A549 (cell line): ENCODE data around the gene OR10S1. TPM values are rescaled to one million over a fixed set of nuclear protein-coding genes. Genes with fewer than 3 reads are reported as not detected.

Source experiments
- ATAC-seq, 2 experiments: fragments of 200-7000 bp in 1 of 2; fragments of >200 bp in 1 of 2; cut with Nextera tagmentation in 1 of 2; cut with Tn5 transposase in 1 of 2; 3 replicates each; pipeline versions ENCODE4 v1.8.0 to v1.9.1; 2018 to 2020; ENCODE audit warnings: mild to moderate bottlenecking in 1 of 2, moderate library complexity in 1 of 2
- CTCF ChIA-PET: fragments of 300-600 bp; sonication (Branson Sonifier 250); formaldehyde crosslinking; extraction: SDS; loops from one replicate; lab custom pipeline; 2021; ENCODE audit warnings: antibody characterized with exemption, inconsistent platforms; lab: Yijun Ruan, JAX
- POLR2A ChIA-PET: fragments of 350-600 bp; formaldehyde crosslinking; extraction: SDS; loops from one replicate; lab custom pipeline; 2021; ENCODE audit warnings: antibody characterized with exemption, inconsistent platforms; lab: Yijun Ruan, JAX
- DNase-seq, 2 experiments: peaks; one replicate each; pipeline versions ENCODE4 v3.0.0 to v3.0.0-alpha.2; 2011 to 2016; ENCODE audit warnings: low read depth in 1 of 2, low spot score in 1 of 2
- FAIRE-seq: peaks from 2 replicates; lab custom pipeline; 2011; peaks lifted over from hg19 to GRCh38; lab: Jason Lieb, UNC
- H3K27ac ChIP-seq, 2 experiments: fragments of >200 bp; sonication (Bioruptor Twin); formaldehyde crosslinking; 3 replicates each; pipeline ENCODE4 v1.5.1; 2016 to 2017
- H3K4me1 ChIP-seq: fragments of >200 bp; sonication (Bioruptor Twin); formaldehyde crosslinking; 3 replicates; pipeline ENCODE4 v1.6.1; 2016
- H3K4me2 ChIP-seq: fragments of >200 bp; sonication (Bioruptor Twin); formaldehyde crosslinking; 3 replicates; pipeline ENCODE4 v1.6.1; 2016
- H3K4me3 ChIP-seq: fragments of >200 bp; sonication (Bioruptor Twin); formaldehyde crosslinking; 3 replicates; pipeline ENCODE4 v1.5.1; 2016
- H3K9me3 ChIP-seq: fragments of >200 bp; sonication (Bioruptor Twin); formaldehyde crosslinking; 3 replicates; pipeline ENCODE4 v1.6.1; 2016
- ATOH8 ChIP-seq: fragments of 250-450 bp; sonication (Bioruptor Pico); IDR thresholded peaks from 2 replicates; pipeline ENCODE4 v1.5.0; 2020; ENCODE audit warnings: low read depth, mild to moderate bottlenecking, moderate library complexity
- BHLHE40 ChIP-seq: IDR thresholded peaks from 2 replicates; pipeline ENCODE4 v1.6.1; 2012; ENCODE audit warnings: low read depth, low read length, inconsistent platforms
- CBX8 ChIP-seq: fragments of 200-600 bp; sonication (generic); IDR thresholded peaks from 2 replicates; pipeline ENCODE4 v1.6.1; 2016
- CHD2 ChIP-seq: fragments of 150-350 bp; IDR thresholded peaks from 2 replicates; pipeline ENCODE4 v1.6.1; 2014; ENCODE audit warnings: low read length; ENCODE audit not compliant: partially characterized antibody
- EHF ChIP-seq: fragments of 250-450 bp; sonication (Bioruptor Pico); IDR thresholded peaks from 2 replicates; pipeline ENCODE4 v1.5.0; 2020; ENCODE audit warnings: mild to moderate bottlenecking
- ESRRA ChIP-seq: fragments of 150-350 bp; IDR thresholded peaks from 2 replicates; pipeline ENCODE4 v1.6.1; 2014; ENCODE audit warnings: mild to moderate bottlenecking, low read length, borderline replicate concordance
- FOSB ChIP-seq: fragments of 250-450 bp; sonication (Bioruptor Pico); IDR thresholded peaks from 2 replicates; pipeline ENCODE4 v1.5.0; 2020; ENCODE audit warnings: mild to moderate bottlenecking, moderate library complexity
- GATA3 ChIP-seq: IDR thresholded peaks from 2 replicates; pipeline ENCODE4 v1.6.1; 2012; ENCODE audit warnings: borderline replicate concordance
- HDAC2 ChIP-seq: fragments of 200-600 bp; sonication (generic); IDR thresholded peaks from 2 replicates; pipeline ENCODE4 v1.6.1; 2016
- HOXB5 ChIP-seq: fragments of 250-450 bp; sonication (Bioruptor Pico); IDR thresholded peaks from 2 replicates; pipeline ENCODE4 v1.5.0; 2020; ENCODE audit warnings: mild to moderate bottlenecking, moderate library complexity
- JUNB ChIP-seq: fragments of >200 bp; sonication (Bioruptor Twin); formaldehyde crosslinking; IDR thresholded peaks from 2 replicates; pipeline ENCODE4 v1.6.1; 2016
- KDM1A ChIP-seq: fragments of 200-600 bp; sonication (generic); IDR thresholded peaks from 2 replicates; pipeline ENCODE4 v1.6.1; 2016; ENCODE audit warnings: low read depth, mild to moderate bottlenecking
- KDM5A ChIP-seq: fragments of 200-600 bp; sonication (generic); IDR thresholded peaks from 2 replicates; pipeline ENCODE4 v1.6.1; 2016; ENCODE audit warnings: antibody characterized with exemption, mild to moderate bottlenecking
- MAZ ChIP-seq: fragments of 150-350 bp; IDR thresholded peaks from 2 replicates; pipeline ENCODE4 v1.6.1; 2014; ENCODE audit warnings: antibody characterized with exemption, low read depth, low read length, borderline replicate concordance
- NFE2L2 ChIP-seq: fragments of 150-350 bp; conservative IDR thresholded peaks from 2 replicates; pipeline ENCODE4 v1.6.1; 2014; ENCODE audit warnings: low read length
- PBX3 ChIP-seq: IDR thresholded peaks from 2 replicates; pipeline ENCODE4 v1.6.1; 2012
- POLR2AphosphoS2 ChIP-seq: conservative IDR thresholded peaks from 2 replicates; pipeline ENCODE4 v1.6.1; 2012; ENCODE audit warnings: low read length, improper control_type of control experiment, inconsistent platforms
- RARB ChIP-seq: fragments of 250-450 bp; sonication (Bioruptor Pico); IDR thresholded peaks from 2 replicates; pipeline ENCODE4 v1.8.0; 2021; ENCODE audit warnings: mild to moderate bottlenecking, moderate library complexity
- RFX5 ChIP-seq: fragments of 450-650 bp; IDR thresholded peaks from 2 replicates; pipeline ENCODE4 v1.7.1; 2014; ENCODE audit warnings: antibody characterized with exemption, mild to moderate bottlenecking, moderate library complexity
- RNF2 ChIP-seq: fragments of 200-600 bp; sonication (generic); IDR thresholded peaks from 2 replicates; pipeline ENCODE4 v1.6.1; 2016; ENCODE audit warnings: low read depth, mild to moderate bottlenecking, antibody characterized with exemption, moderate library complexity, borderline replicate concordance
- SREBF2 ChIP-seq: fragments of 450-650 bp; IDR thresholded peaks from 2 replicates; pipeline ENCODE4 v1.6.1; 2014; ENCODE audit warnings: mild to moderate bottlenecking, moderate library complexity
- TFCP2L1 ChIP-seq: fragments of 250-450 bp; sonication (Bioruptor Pico); IDR thresholded peaks from 2 replicates; pipeline ENCODE4 v1.5.0; 2021; ENCODE audit warnings: mild to moderate bottlenecking
- ZFP36 ChIP-seq: fragments of 450-650 bp; IDR thresholded peaks from 2 replicates; pipeline ENCODE4 v1.6.1; 2014; ENCODE audit warnings: borderline replicate concordance; ENCODE audit not compliant: partially characterized antibody
- ZSCAN20 ChIP-seq: fragments of 250-450 bp; sonication (Bioruptor Pico); IDR thresholded peaks from 2 replicates; pipeline ENCODE4 v1.8.0; 2022; ENCODE audit warnings: mild to moderate bottlenecking, moderate library complexity
- WGBS: methylation state at CpG from one replicate; pipeline ENCODE4 v1.1.6; 2017; ENCODE audit errors: missing lambda C conversion rate; 5-methylcytosine and 5-hydroxymethylcytosine counted together
- polyA plus RNA-seq, 4 experiments: library from polyadenylated mRNA; depleted of rRNA in 3 of 4; stranded (reverse); fragments of >200 nt; fragmentation: RNase III in 1 of 4; extraction: RNeasy Plus Mini Kit Qiagen cat#74134 plus additional on column Dnase treatment in 1 of 4; gene quantifications; 2 replicates in 3 of 4; 3 replicates in 1 of 4; pipeline ENCODE4 v1.2.3, GENCODE V29; 2011 to 2017
- TF ChIP-seq, protein P1 (sequence below): IDR thresholded peaks from 2 replicates; pipeline ENCODE4 v1.6.1; 2012; ENCODE audit warnings: low read depth, borderline replicate concordance
- TF ChIP-seq, protein P2 (sequence below): fragments of 250-450 bp; sonication (Bioruptor Pico); IDR thresholded peaks from 2 replicates; pipeline ENCODE4 v1.5.0; 2021; ENCODE audit warnings: mild to moderate bottlenecking, moderate library complexity, borderline replicate concordance
- TF ChIP-seq, protein P3 (sequence below): fragments of 450-650 bp; IDR thresholded peaks from 2 replicates; pipeline ENCODE4 v1.6.1; 2014; ENCODE audit warnings: antibody characterized with exemption
- TF ChIP-seq, protein P4 (sequence below): fragments of >200 bp; sonication (Bioruptor Twin); formaldehyde crosslinking; IDR thresholded peaks from 3 replicates; pipeline ENCODE4 v1.6.1; 2016
- TF ChIP-seq, protein P5 (sequence below): IDR thresholded peaks from 2 replicates; pipeline ENCODE4 v1.6.1; 2012

Gene OR10S1
- polyA plus RNA-seq, 2 of the 4 experiments (the other 2 are of a cell fraction) = not detected

GRCh38 chr11:123976770-123977560 lies 616 bp downstream of the OR10S1 start:
- WGBS = 40% methylated on average over 16 of the region's 18 CpGs

GRCh38 chr11:123973816-123974215 lies 3.8 kb downstream of the OR10S1 start:
- no peaks in the 10 kb centered on the region for H3K9me3 ChIP-seq
- no peak for TF ChIP-seq EHF (CRISPR knock-in tag)
- TF ChIP-seq TFCP2L1 (CRISPR knock-in tag) = no peak
- no peak for TF ChIP-seq MAZ
- TF ChIP-seq KDM5A = no peak
- TF ChIP-seq HDAC2 = no peak
- TF ChIP-seq, protein P1, sequence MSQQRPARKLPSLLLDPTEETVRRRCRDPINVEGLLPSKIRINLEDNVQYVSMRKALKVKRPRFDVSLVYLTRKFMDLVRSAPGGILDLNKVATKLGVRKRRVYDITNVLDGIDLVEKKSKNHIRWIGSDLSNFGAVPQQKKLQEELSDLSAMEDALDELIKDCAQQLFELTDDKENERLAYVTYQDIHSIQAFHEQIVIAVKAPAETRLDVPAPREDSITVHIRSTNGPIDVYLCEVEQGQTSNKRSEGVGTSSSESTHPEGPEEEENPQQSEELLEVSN = no peak
- TF ChIP-seq NFE2L2 = no peak
- no peak for TF ChIP-seq RNF2
- TF ChIP-seq ATOH8 (CRISPR knock-in tag) = no peak
- no peak for TF ChIP-seq ESRRA
- TF ChIP-seq CBX8 = no peak
- no peak for TF ChIP-seq RARB (CRISPR knock-in tag)
- no peak for TF ChIP-seq GATA3
- no peak for TF ChIP-seq CHD2
- TF ChIP-seq, all 56 proteins: peak for 0
- no peak for DNase-seq
- no peak for ATAC-seq
- Histone ChIP-seq H3K4me2 (no peak overlapping the region), H3K4me1 (no peaks in the 10 kb centered on the region), H3K4me3 (no peak overlapping the region), H3K27ac (no peak overlapping the region)
- 0% methylated on average over 1 of the region's 1 CpG for WGBS
- ChIA-PET CTCF (no interaction called here), POLR2A (no interaction called here)
- FAIRE-seq = no peak

More at GRCh38 chr11:123976770-123977560, 616 bp downstream of the OR10S1 start:
- H3K27ac ChIP-seq = no peak overlapping the region
- DNase-seq (no peak), ATAC-seq (no peak), FAIRE-seq (no peak)
- TF ChIP-seq RFX5 (no peak), ESRRA (no peak), RARB (CRISPR knock-in tag) (no peak), ZFP36 (no peak), SREBF2 (no peak), PBX3 (no peak), BHLHE40 (no peak), HOXB5 (CRISPR knock-in tag) (no peak), ZSCAN20 (CRISPR knock-in tag) (no peak), KDM1A (no peak), POLR2AphosphoS2 (no peak), JUNB (no peak), KDM5A (no peak), FOSB (CRISPR knock-in tag) (no peak)
- TF ChIP-seq, protein P2, sequence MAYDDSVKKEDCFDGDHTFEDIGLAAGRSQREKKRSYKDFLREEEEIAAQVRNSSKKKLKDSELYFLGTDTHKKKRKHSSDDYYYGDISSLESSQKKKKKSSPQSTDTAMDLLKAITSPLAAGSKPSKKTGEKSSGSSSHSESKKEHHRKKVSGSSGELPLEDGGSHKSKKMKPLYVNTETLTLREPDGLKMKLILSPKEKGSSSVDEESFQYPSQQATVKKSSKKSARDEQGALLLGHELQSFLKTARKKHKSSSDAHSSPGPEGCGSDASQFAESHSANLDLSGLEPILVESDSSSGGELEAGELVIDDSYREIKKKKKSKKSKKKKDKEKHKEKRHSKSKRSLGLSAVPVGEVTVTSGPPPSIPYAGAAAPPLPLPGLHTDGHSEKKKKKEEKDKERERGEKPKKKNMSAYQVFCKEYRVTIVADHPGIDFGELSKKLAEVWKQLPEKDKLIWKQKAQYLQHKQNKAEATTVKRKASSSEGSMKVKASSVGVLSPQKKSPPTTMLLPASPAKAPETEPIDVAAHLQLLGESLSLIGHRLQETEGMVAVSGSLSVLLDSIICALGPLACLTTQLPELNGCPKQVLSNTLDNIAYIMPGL = no peak
- TF ChIP-seq, protein P1 = no peak
- TF ChIP-seq, protein P3, sequence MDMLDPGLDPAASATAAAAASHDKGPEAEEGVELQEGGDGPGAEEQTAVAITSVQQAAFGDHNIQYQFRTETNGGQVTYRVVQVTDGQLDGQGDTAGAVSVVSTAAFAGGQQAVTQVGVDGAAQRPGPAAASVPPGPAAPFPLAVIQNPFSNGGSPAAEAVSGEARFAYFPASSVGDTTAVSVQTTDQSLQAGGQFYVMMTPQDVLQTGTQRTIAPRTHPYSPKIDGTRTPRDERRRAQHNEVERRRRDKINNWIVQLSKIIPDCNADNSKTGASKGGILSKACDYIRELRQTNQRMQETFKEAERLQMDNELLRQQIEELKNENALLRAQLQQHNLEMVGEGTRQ = no peak
- TF ChIP-seq, protein P4, sequence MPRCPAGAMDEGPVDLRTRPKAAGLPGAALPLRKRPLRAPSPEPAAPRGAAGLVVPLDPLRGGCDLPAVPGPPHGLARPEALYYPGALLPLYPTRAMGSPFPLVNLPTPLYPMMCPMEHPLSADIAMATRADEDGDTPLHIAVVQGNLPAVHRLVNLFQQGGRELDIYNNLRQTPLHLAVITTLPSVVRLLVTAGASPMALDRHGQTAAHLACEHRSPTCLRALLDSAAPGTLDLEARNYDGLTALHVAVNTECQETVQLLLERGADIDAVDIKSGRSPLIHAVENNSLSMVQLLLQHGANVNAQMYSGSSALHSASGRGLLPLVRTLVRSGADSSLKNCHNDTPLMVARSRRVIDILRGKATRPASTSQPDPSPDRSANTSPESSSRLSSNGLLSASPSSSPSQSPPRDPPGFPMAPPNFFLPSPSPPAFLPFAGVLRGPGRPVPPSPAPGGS = no peak
- TF ChIP-seq, protein P5, sequence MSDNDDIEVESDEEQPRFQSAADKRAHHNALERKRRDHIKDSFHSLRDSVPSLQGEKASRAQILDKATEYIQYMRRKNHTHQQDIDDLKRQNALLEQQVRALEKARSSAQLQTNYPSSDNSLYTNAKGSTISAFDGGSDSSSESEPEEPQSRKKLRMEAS = no peak
- no peak overlapping the region for H3K4me3 ChIP-seq
- ChIA-PET CTCF (no interaction called here), POLR2A (no interaction called here)
- H3K9me3 ChIP-seq = no peaks in the 10 kb centered on the region
- H3K4me1 ChIP-seq = no peaks in the 10 kb centered on the region
- H3K4me2 ChIP-seq = no peak overlapping the region
